GM12878 (cell line): ENCODE results near the gene IRF8. TPM values are rescaled to one million over a fixed set of nuclear protein-coding genes. Genes with fewer than 3 reads are reported as not detected.

Experiments
- ATAC-seq: fragments of 200-7000 bp; cut with Tn5 transposase; 3 replicates; pipeline ENCODE4 v1.9.1; 2020; ENCODE audit warnings: mild to moderate bottlenecking, moderate library complexity
- BruUV-seq: library from RNA; stranded (reverse); fragments of 400-500 nt; replicated peaks from 2 replicates; lab custom pipeline; 2021; lab: Mats Ljungman, UMichigan
- CTCF ChIA-PET: fragments of 300-600 bp; sonication (Branson Sonifier 250); formaldehyde crosslinking; extraction: SDS; loops from one replicate; lab custom pipeline; 2021; ENCODE audit warnings: inconsistent platforms; lab: Yijun Ruan, JAX
- POLR2A ChIA-PET: fragments of 350-600 bp; formaldehyde crosslinking; extraction: SDS; loops from one replicate; lab custom pipeline; 2021; ENCODE audit warnings: inconsistent platforms; lab: Charles Lee
- RAD21 ChIA-PET: fragments of 300-600 bp; sonication (Branson Sonifier 250); formaldehyde crosslinking; loops from one replicate; lab custom pipeline; 2023; ENCODE audit warnings: antibody characterized with exemption; ENCODE audit not compliant: unreplicated experiment; lab: Charles Lee
- SMC1A ChIA-PET: fragments of 300-600 bp; sonication (Branson Sonifier 250); formaldehyde crosslinking; loops from one replicate; lab custom pipeline; 2023; ENCODE audit not compliant: unreplicated experiment, uncharacterized antibody; lab: Charles Lee
- DNase-seq: peaks from one replicate; pipeline ENCODE4 v3.0.0-alpha.2; 2011; ENCODE audit warnings: low read depth, low spot score
- FAIRE-seq: peaks from 3 replicates; lab custom pipeline; 2011; peaks lifted over from hg19 to GRCh38; lab: Jason Lieb, UNC
- H2AFZ ChIP-seq: 2 replicates; pipeline ENCODE4 v1.6.0; 2011; ENCODE audit warnings: low read depth, low read length, control low read depth; ENCODE audit not compliant: control insufficient read depth
- H3K27ac ChIP-seq: 2 replicates; pipeline ENCODE4 v1.5.1; 2011; ENCODE audit warnings: control low read depth; ENCODE audit not compliant: control insufficient read depth, insufficient read depth
- H3K27me3 ChIP-seq, 2 experiments: replicated peaks in 1 of 2; 2 replicates each; pipeline versions ENCODE4 v1.6.0 to v1.6.1; 2011; ENCODE audit warnings: low read length in 1 of 2; ENCODE audit not compliant: control insufficient read depth in 2 of 2, insufficient read depth in 2 of 2
- H3K36me3 ChIP-seq, 2 experiments: 2 replicates each; pipeline ENCODE4 v1.5.1; 2011; ENCODE audit warnings: low read length in 1 of 2; ENCODE audit not compliant: control insufficient read depth in 2 of 2, insufficient read depth in 2 of 2
- H3K4me1 ChIP-seq: 2 replicates; pipeline ENCODE4 v1.6.1; 2011; ENCODE audit warnings: mild to moderate bottlenecking, low read length, moderate library complexity, mixed read lengths; ENCODE audit not compliant: control insufficient read depth, insufficient read depth
- H3K4me2 ChIP-seq: 2 replicates; pipeline ENCODE4 v1.6.0; 2011; ENCODE audit warnings: control low read depth; ENCODE audit not compliant: control insufficient read depth, insufficient read depth
- H3K4me3 ChIP-seq: fragments of 200-600 bp; sonication (generic); 2 replicates; pipeline ENCODE4 v1.5.1; 2016
- H3K79me2 ChIP-seq: 2 replicates; pipeline ENCODE4 v1.6.0; 2011; ENCODE audit warnings: low read length; ENCODE audit not compliant: control insufficient read depth, insufficient read depth
- H3K9ac ChIP-seq: 2 replicates; pipeline ENCODE4 v1.8.0; 2011; ENCODE audit warnings: low read length, control low read depth, mixed read lengths; ENCODE audit not compliant: control insufficient read depth, insufficient read depth
- H3K9me3 ChIP-seq: replicated peaks from 3 replicates; pipeline ENCODE4 v1.5.1; 2011; ENCODE audit warnings: mild to moderate bottlenecking, low read length; ENCODE audit not compliant: control insufficient read depth, insufficient read depth
- H4K20me1 ChIP-seq: 2 replicates; pipeline ENCODE4 v1.6.0; 2011; ENCODE audit not compliant: control insufficient read depth, insufficient read depth
- CBX5 ChIP-seq: sonication (generic); IDR thresholded peaks from 2 replicates; pipeline ENCODE4 v1.6.1; 2016; ENCODE audit warnings: low read depth, moderate library complexity, mild to moderate bottlenecking, inconsistent platforms
- EED ChIP-seq: sonication (generic); IDR thresholded peaks from 2 replicates; pipeline ENCODE4 v1.6.1; 2016; ENCODE audit warnings: antibody characterized with exemption, low read depth
- FOS ChIP-seq: IDR thresholded peaks from 3 replicates; pipeline ENCODE4 v1.6.1; 2011; ENCODE audit warnings: borderline replicate concordance; ENCODE audit not compliant: insufficient read length; ENCODE audit errors: extremely low read depth
- IRF5 ChIP-seq: fragments of 450-650 bp; IDR thresholded peaks from 2 replicates; pipeline ENCODE4 v1.6.1; 2017; ENCODE audit warnings: borderline replicate concordance
- KDM1A ChIP-seq: fragments of 200-600 bp; sonication (generic); IDR thresholded peaks from 2 replicates; pipeline ENCODE4 v1.6.1; 2016; ENCODE audit warnings: borderline replicate concordance
- NFXL1 ChIP-seq: fragments of 450-650 bp; IDR thresholded peaks from 2 replicates; pipeline ENCODE4 v1.6.1; 2017; ENCODE audit warnings: antibody characterized with exemption, mild to moderate bottlenecking, borderline replicate concordance
- PML ChIP-seq: IDR thresholded peaks from 2 replicates; pipeline ENCODE4 v1.6.1; 2012; ENCODE audit warnings: low read length, inconsistent platforms
- RCOR1 ChIP-seq: conservative IDR thresholded peaks from 2 replicates; pipeline ENCODE4 v1.6.1; 2012; ENCODE audit warnings: low read depth, low read length, improper control_type of control experiment
- RFX5 ChIP-seq: IDR thresholded peaks from 2 replicates; pipeline ENCODE4 v1.6.1; 2011; ENCODE audit warnings: low read depth, low read length, improper control_type of control experiment
- SMAD5 ChIP-seq: IDR thresholded peaks from 2 replicates; pipeline ENCODE4 v1.6.1; 2016; ENCODE audit warnings: antibody characterized with exemption, low read depth
- SP1 ChIP-seq: IDR thresholded peaks from one replicate; pipeline ENCODE4 v1.6.1; 2011; ENCODE audit warnings: low read depth, low read length
- SPI1 ChIP-seq: IDR thresholded peaks from 2 replicates; pipeline ENCODE4 v1.6.1; 2011; ENCODE audit warnings: low read depth, mild to moderate bottlenecking, low read length, moderate library complexity, borderline replicate concordance; ENCODE audit not compliant: insufficient read depth
- TAF1 ChIP-seq: IDR thresholded peaks from 2 replicates; pipeline ENCODE4 v1.6.1; 2011; ENCODE audit warnings: mild to moderate bottlenecking, low read depth, low read length, borderline replicate concordance
- TCF12 ChIP-seq: IDR thresholded peaks from 2 replicates; pipeline ENCODE4 v1.6.1; 2011; ENCODE audit warnings: low read depth, mild to moderate bottlenecking, low read length
- ZSCAN29 ChIP-seq: fragments of 450-650 bp; IDR thresholded peaks from 2 replicates; pipeline ENCODE4 v1.6.1; 2017; ENCODE audit warnings: mild to moderate bottlenecking, moderate library complexity
- WGBS: methylation state at CpG from one replicate; pipeline ENCODE4 v1.1.6; 2016; ENCODE audit warnings: low lambda C conversion rate; ENCODE audit not compliant: insufficient replicate concordance, insufficient coverage; ENCODE audit errors: missing lambda C conversion rate; 5-methylcytosine and 5-hydroxymethylcytosine counted together
- in situ Hi-C: fragments of 300-500 bp; cut with MboI; formaldehyde crosslinking; loops from 9 replicates; pipeline ENCODE4 v1.14.3; 2018; ENCODE audit warnings: mixed read lengths
- intact Hi-C: fragments of 100-400 bp; cut with micrococcal nuclease; formaldehyde crosslinking; loops from one replicate; pipeline ENCODE4 v1.14.2; 2022; ENCODE audit not compliant: unreplicated experiment
- polyA plus RNA-seq, 11 experiments: library from polyadenylated mRNA; depleted of rRNA in 4 of 11; unstranded in 6 of 11; stranded (reverse) in 5 of 11; fragments of >200 nt; fragmentation: Nextera tagmentation in 4 of 11; fragmentation: Illumina TruSeq in 1 of 11; extraction: Ambion mirVana in 4 of 11; extraction: Trizol in 1 of 11; gene quantifications; 1 replicate in 1 of 11; 2 replicates in 10 of 11; pipeline versions ENCODE4 v1.2.1 to v1.2.3, GENCODE V29; 2011 to 2016; ENCODE audit warnings: inconsistent platforms in 2 of 11, missing spikeins in 2 of 11, low read depth in 1 of 11
- total RNA-seq, 4 experiments: library from RNA; depleted of rRNA in 3 of 4; stranded (reverse); fragments of >200 nt in 3 of 4; fragmentation: Illumina TruSeq in 1 of 4; extraction: Trizol in 1 of 4; gene quantifications; 2 replicates each; pipeline versions ENCODE4 v1.2.1 to v1.2.3, GENCODE V29; 2013 to 2021

Gene IRF8
- total and polyA plus RNA-seq, 10 of the 15 experiments (the other 5 are each of a cell fraction or from before 2014, with no cell fraction given), result 17.1 to 237 (median 172) TPM

GRCh38 chr16:85940214-85940613 lies 41.3 kb downstream of the IRF8 start:
- Histone ChIP-seq H2AFZ (no peak overlapping the region), H3K27ac (no peak overlapping the region), H3K4me2 (no peak overlapping the region), H3K27me3 (no peaks in the 10 kb centered on the region), H4K20me1 (no peaks in the 10 kb centered on the region), H3K36me3 (no peaks in the 10 kb centered on the region)
- no peak for ATAC-seq
- CTCF ChIA-PET, result interaction anchor here (1.2 to 1.6 kb wide), 5 partner anchors 23 to 119 kb away, joined by 3 to 5 read pairs (median 5); no protein-coding TSS in a partner anchor
- RAD21 ChIA-PET, result interaction anchor here (1.1 kb wide), 1 partner anchor 61 kb away, joined by 3 read pairs; no protein-coding TSS in a partner anchor
- no peak for DNase-seq
- POLR2A ChIA-PET, result no interaction called here
- SMC1A ChIA-PET, result interaction anchor here (1.2 to 1.6 kb wide), 5 partner anchors 9 to 45 kb away, joined by 3 to 5 read pairs (median 3); no protein-coding TSS in a partner anchor
- FAIRE-seq, result no peak
- in situ Hi-C loops, result no loop called here
- TF ChIP-seq ZSCAN29, result no peak
- no peak for TF ChIP-seq NFXL1
- TF ChIP-seq CBX5, result no peak
- no peak for TF ChIP-seq FOS
- TF ChIP-seq, all 136 proteins: peak for 0
- H3K4me1 ChIP-seq, result peaks cover 44% of the 10 kb centered on the region
- no peaks in the 10 kb centered on the region for H3K9me3 ChIP-seq
- no TSS peak for BruUV-seq
- H3K79me2 ChIP-seq, result no peaks in the 10 kb centered on the region; the same call in 1 of the 2 replicates
- WGBS, result 70% methylated on average over 5 of the region's 5 CpGs
- H3K4me3 ChIP-seq, result no peak overlapping the region
- intact Hi-C loops, result no loop called here
- H3K9ac ChIP-seq, result no peak overlapping the region

- peaks cover 6% of the 10 kb centered on the region for H3K79me2 ChIP-seq
- no peak for ATAC-seq
- intact Hi-C loops (no loop called here), in situ Hi-C loops (no loop called here)
- no peak overlapping the region for H2AFZ ChIP-seq
- no peak for DNase-seq
- no peaks in the 10 kb centered on the region for H3K27me3 ChIP-seq
- no peak for FAIRE-seq
- ChIA-PET SMC1A (no interaction called here), CTCF (interaction anchor here (0.7 kb wide), 1 partner anchor 82 kb away, joined by 3 read pairs; no protein-coding TSS in a partner anchor), RAD21 (no interaction called here), POLR2A (interaction anchor here (0.7 kb wide), 1 partner anchor 40 kb away, joined by 3 read pairs; no protein-coding TSS in a partner anchor)
- H4K20me1 ChIP-seq, result no peaks in the 10 kb centered on the region
- no peaks in the 10 kb centered on the region for H3K9me3 ChIP-seq
- no TSS peak for BruUV-seq
- no peak overlapping the region for H3K27ac ChIP-seq
- H3K4me1 ChIP-seq, result peaks cover 45% of the 10 kb centered on the region
- no peaks in the 10 kb centered on the region for H3K36me3 ChIP-seq
- 80% methylated on average over 14 of the region's 14 CpGs for WGBS
- H3K4me3 ChIP-seq, result no peak overlapping the region
- TF ChIP-seq RCOR1 (no peak), EED (no peak), PML (no peak), KDM1A (no peak), TCF12 (no peak), SPI1 (no peak), RFX5 (no peak), SMAD5 (no peak), SP1 (no peak), IRF5 (no peak), TAF1 (no peak)
- no peak overlapping the region for H3K4me2 ChIP-seq
- no peak overlapping the region for H3K9ac ChIP-seq
Observed at GRCh38 chr16:85941863-85942644, 43.1 kb downstream of the IRF8 start.
